ENCODE data around the gene AURKA.

The AURKA gene

DNA sequence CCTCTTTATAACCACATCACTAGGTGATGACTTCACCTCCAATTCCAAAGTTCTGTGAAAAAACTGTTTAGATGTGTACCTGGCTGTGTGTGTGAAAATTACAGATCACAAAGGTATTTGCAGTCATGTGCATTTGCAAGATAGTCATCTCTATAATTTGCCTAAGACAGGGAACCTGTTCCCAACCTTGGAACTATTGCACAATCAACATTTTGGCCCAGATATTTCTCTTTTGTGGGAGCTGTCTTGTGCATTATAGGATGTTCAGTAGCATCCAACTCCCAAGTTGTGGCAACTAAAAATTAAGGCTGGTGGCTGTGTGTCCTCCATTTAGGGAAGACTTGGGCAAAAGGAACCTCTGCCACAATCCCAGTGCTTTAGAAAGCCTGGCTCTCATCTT lies 67.2 kb downstream of the AURKA start:
- no peaks in the 10 kb centered on the region for H3K4me1 Mint-ChIP-seq (ENCODE audit: low read depth in 2 of 2)
- H3K27me3 Mint-ChIP-seq, result peaks cover 37 to 70% of the 10 kb centered on the region in 2 donors
- peaks cover 3% of the 10 kb centered on the region for H3K36me3 Mint-ChIP-seq (ENCODE audit: insufficient read depth)

DNA sequence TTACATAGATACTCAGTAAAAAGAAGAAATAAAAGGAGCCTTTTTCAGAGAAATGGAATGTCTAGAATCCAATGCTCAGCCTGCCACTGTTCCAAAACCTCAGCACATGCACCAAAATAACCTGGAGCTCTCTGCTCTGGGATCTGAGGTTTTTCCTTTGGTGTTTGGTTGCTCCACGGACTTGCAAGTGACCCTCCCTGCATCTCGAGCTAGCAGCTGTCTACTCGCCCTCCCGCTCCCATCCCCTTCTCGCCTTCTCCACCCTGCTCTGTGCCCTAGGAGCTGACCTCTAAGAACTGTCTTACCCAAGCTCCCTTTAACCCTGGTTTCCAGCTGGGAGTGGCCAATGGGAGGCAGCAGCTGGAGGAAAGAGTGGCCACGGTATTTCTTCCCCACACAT lies 68.4 kb downstream of the AURKA start:
- Mint-ChIP-seq H3K36me3 (ENCODE audit: insufficient read depth) (peaks cover 3% of the 10 kb centered on the region), H3K4me3 (no peak overlapping the region), H3K27ac (no peak overlapping the region), H3K9me3 (no peaks in the 10 kb centered on the region), H3K4me1 (ENCODE audit: low read depth in 2 of 2) (no peaks in the 10 kb centered on the region), H3K27me3 (peaks cover 38 to 80% of the 10 kb centered on the region in 2 donors)
- ATAC-seq (replicated peaks) (no peak), DNase-seq (no peak)

More for the DNA sequence above, 67.2 kb downstream of the AURKA start:
- no peak for ATAC-seq (replicated peaks)
- Mint-ChIP-seq H3K27ac (no peak overlapping the region), H3K9me3 (no peaks in the 10 kb centered on the region), H3K4me3 (no peak overlapping the region)
- DNase-seq, result no peak

DNA sequence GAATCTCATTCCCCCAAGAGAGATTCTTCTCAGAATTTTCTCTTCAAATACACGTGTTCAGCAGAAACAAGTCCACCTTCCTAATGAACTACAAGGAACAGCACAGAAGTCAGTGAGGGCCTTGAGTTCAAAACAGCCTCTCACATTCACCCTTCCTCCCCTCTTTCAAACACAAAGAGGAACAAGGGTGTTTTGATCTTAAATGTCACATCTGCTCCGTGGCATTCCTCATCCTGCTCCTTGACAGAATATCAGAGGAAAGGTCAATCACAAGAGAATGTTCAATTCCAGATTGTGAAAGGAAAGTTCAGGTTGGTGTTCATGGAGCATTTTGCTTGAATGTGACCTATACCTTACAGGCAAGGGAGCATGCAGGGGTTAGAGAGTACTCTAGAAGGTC lies 68.8 kb downstream of the AURKA start:
- DNase-seq, result no peak
- H3K27ac Mint-ChIP-seq, result no peak overlapping the region
- H3K9me3 Mint-ChIP-seq, result no peaks in the 10 kb centered on the region
- no peak for ATAC-seq (replicated peaks)
- peaks cover 38 to 80% of the 10 kb centered on the region in 2 donors for H3K27me3 Mint-ChIP-seq
- no peak overlapping the region for H3K4me3 Mint-ChIP-seq
- H3K36me3 Mint-ChIP-seq (ENCODE audit: insufficient read depth), result peaks cover 3% of the 10 kb centered on the region
- H3K4me1 Mint-ChIP-seq (ENCODE audit: low read depth in 2 of 2), result no peaks in the 10 kb centered on the region

DNA sequence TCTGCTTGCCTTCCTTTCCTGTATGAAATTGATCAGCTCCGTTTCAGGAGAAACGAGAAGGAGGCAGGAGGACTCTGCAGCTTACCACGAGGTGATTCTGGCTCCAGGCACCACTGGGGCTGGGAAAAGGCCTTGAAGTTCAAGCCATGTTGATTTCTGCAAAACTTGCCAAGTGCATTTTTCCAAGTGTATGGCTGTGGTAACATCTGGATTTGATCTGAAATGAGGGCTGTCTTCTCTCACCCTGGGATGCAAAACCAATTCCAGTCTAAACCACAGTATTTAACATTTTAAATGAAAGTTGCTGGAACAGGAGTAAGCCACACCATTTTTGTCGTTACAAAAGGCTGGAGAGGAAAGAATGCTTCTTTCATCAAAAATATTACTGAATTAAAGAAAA lies 69.3 kb downstream of the AURKA start:
- Mint-ChIP-seq H3K27ac (no peak overlapping the region), H3K9me3 (no peaks in the 10 kb centered on the region), H3K36me3 (ENCODE audit: insufficient read depth) (peaks cover 3% of the 10 kb centered on the region), H3K4me3 (no peak overlapping the region), H3K27me3 (peaks cover 41 to 86% of the 10 kb centered on the region in 2 donors), H3K4me1 (ENCODE audit: low read depth in 2 of 2) (no peaks in the 10 kb centered on the region)
- ATAC-seq (replicated peaks) (no peak), DNase-seq (no peak)

Data from effector memory CD8-positive, alpha-beta T cell (primary cell).